Hepatocyte (in vitro differentiated cells): ENCODE data around the gene ADGRB3.

ENCODE experiments used
- EZH2 ChIP-seq: fragments of 200-600 bp; sonication (generic); IDR thresholded peaks from 2 replicates; pipeline ENCODE4 v1.6.1; 2016; ENCODE audit warnings: antibody characterized with exemption, mild to moderate bottlenecking, borderline replicate concordance
- TF ChIP-seq, protein P1 (sequence below): fragments of 200-600 bp; sonication (generic); IDR thresholded peaks from 2 replicates; pipeline ENCODE4 v1.5.1; 2016; ENCODE audit warnings: antibody characterized with exemption, mild to moderate bottlenecking; ENCODE audit not compliant: poor library complexity

DNA sequence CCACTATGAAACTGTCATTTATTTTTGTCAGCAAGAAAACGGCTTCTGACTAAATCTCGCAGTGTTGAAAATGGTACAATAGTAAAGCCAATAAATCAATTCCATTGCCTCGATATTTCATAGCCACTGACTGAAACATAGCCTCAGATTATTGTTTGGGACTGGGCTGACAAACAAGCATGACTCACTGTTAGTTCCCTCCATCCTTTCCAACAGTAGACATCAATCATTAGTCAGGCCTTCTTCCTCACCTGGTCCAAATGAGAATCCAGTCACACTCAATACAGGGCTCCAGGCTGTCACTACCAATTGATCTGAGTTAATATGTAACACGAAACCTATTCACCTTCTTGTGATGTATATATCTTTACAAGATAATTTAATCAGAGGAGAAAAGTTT, 66.1 kb downstream of the ADGRB3 start:
- TF ChIP-seq, protein P1, sequence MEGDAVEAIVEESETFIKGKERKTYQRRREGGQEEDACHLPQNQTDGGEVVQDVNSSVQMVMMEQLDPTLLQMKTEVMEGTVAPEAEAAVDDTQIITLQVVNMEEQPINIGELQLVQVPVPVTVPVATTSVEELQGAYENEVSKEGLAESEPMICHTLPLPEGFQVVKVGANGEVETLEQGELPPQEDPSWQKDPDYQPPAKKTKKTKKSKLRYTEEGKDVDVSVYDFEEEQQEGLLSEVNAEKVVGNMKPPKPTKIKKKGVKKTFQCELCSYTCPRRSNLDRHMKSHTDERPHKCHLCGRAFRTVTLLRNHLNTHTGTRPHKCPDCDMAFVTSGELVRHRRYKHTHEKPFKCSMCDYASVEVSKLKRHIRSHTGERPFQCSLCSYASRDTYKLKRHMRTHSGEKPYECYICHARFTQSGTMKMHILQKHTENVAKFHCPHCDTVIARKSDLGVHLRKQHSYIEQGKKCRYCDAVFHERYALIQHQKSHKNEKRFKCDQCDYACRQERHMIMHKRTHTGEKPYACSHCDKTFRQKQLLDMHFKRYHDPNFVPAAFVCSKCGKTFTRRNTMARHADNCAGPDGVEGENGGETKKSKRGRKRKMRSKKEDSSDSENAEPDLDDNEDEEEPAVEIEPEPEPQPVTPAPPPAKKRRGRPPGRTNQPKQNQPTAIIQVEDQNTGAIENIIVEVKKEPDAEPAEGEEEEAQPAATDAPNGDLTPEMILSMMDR: no peak
- TF ChIP-seq EZH2: no peak
